ENCODE results near the gene PLAC1. TPM values are rescaled to one million over a fixed set of nuclear protein-coding genes. Genes with fewer than 3 reads are reported as not detected.

PLAC1 gene
- total RNA-seq: under 1 TPM in 1 of 8 experiments, not detected in 7; 0.71 TPM

- Histone ChIP-seq H3K4me1 (replicated peaks in 1 of 2) (peaks cover 4 to 11% of the 10 kb centered on the region in 2 donors), H3K27ac (peak within 1 kb of the TSS in 1 of 2 donors; percentile 28), H3K4me3 (no peak within 1 kb of the TSS)
- WGBS, 10 experiments: 20 to 100% (median 54%) methylated on average over 1 to 3 of the region's 5 CpGs; no CpG with 5 or more reads in 6 of the 10 experiments
- in situ Hi-C loops (cut with MboI; ENCODE audit: low pct_unique_long_range_greater_than_20kb in 2 of 9, low sequenced_read_pairs in 9 of 9, unreplicated experiment in 9 of 9): no loop called here
- ATAC-seq (replicated peaks in 6 of 8): peak in 4 of 8 experiments; percentile 46 to 80 (median 76)
These were observed at the start of gene PLAC1 for GRCh38 chrX:134658002-134658759. TSS of gene PLAC1 (minus strand) at chrX:134658471. CDS start at chrX:134566682, 91,789 bp downstream.

GRCh38 chrX:134706138-134706537 lies 47.9 kb upstream of the PLAC1 start:
- H3K27ac ChIP-seq: no peak overlapping the region
- ATAC-seq (replicated peaks in 6 of 8): peak in 4 of 8 experiments; percentile 26 to 53 (median 34)
- in situ Hi-C loops (cut with MboI; ENCODE audit: low pct_unique_long_range_greater_than_20kb in 2 of 9, low sequenced_read_pairs in 9 of 9, unreplicated experiment in 9 of 9): no loop called here
- H3K4me1 ChIP-seq (replicated peaks in 1 of 2): no peaks in the 10 kb centered on the region
- H3K4me3 ChIP-seq: no peak overlapping the region
- WGBS, 10 experiments: 34 to 86% (median 58%) methylated on average over 1 to 4 of the region's 5 CpGs; no CpG with 5 or more reads in 6 of the 10 experiments

- in situ Hi-C loops (cut with MboI; ENCODE audit: low pct_unique_long_range_greater_than_20kb in 2 of 9, low sequenced_read_pairs in 9 of 9, unreplicated experiment in 9 of 9): no loop called here
- no peak overlapping the region for H3K4me3 ChIP-seq
- WGBS, 10 experiments: 40 to 100% methylated on average over 1 of the region's 1 CpG; no CpG with 5 or more reads in 8 of the 10 experiments
- H3K4me1 ChIP-seq (replicated peaks in 1 of 2): no peaks in the 10 kb centered on the region
- H3K27ac ChIP-seq: no peak overlapping the region
- no peak for ATAC-seq (replicated peaks in 6 of 8)
These were observed 37.7 kb upstream of the PLAC1 start for GRCh38 chrX:134695999-134696398.

- no peak overlapping the region for H3K27ac ChIP-seq
- no peak overlapping the region for H3K4me3 ChIP-seq
- WGBS, 10 experiments: 60 to 100% (median 92%) methylated on average over 1 to 5 of the region's 5 CpGs; no CpG with 5 or more reads in 2 of the 10 experiments
- in situ Hi-C loops (cut with MboI; ENCODE audit: low pct_unique_long_range_greater_than_20kb in 2 of 9, low sequenced_read_pairs in 9 of 9, unreplicated experiment in 9 of 9): no loop called here
- ATAC-seq (replicated peaks in 6 of 8): no peak
- no peaks in the 10 kb centered on the region for H3K4me1 ChIP-seq (replicated peaks in 1 of 2)
These were observed 36.4 kb upstream of the PLAC1 start for GRCh38 chrX:134694333-134695322.

GRCh38 chrX:134693644-134694043 lies 35.4 kb upstream of the PLAC1 start:
- in situ Hi-C loops (cut with MboI; ENCODE audit: low pct_unique_long_range_greater_than_20kb in 2 of 9, low sequenced_read_pairs in 9 of 9, unreplicated experiment in 9 of 9): no loop called here
- ATAC-seq (replicated peaks in 6 of 8): no peak
- Histone ChIP-seq H3K27ac (no peak overlapping the region), H3K4me1 (replicated peaks in 1 of 2) (no peaks in the 10 kb centered on the region), H3K4me3 (no peak overlapping the region)
- 40 to 100% (median 50%) methylated on average over 2 of the region's 2 CpGs; no CpG with 5 or more reads in 7 of the 10 experiments for WGBS, 10 experiments

- H3K27ac ChIP-seq: no peak overlapping the region
- no peak overlapping the region for H3K4me3 ChIP-seq
- H3K4me1 ChIP-seq (replicated peaks in 1 of 2): no peaks in the 10 kb centered on the region
- ATAC-seq (replicated peaks in 6 of 8): peak in 2 of 8 experiments; percentile 24 to 49
- in situ Hi-C loops (cut with MboI; ENCODE audit: low pct_unique_long_range_greater_than_20kb in 2 of 9, low sequenced_read_pairs in 9 of 9, unreplicated experiment in 9 of 9): no loop called here
- 0 to 100% (median 60%) methylated on average over 1 of the region's 1 CpG; no CpG with 5 or more reads in 7 of the 10 experiments for WGBS, 10 experiments
These were observed 34.7 kb upstream of the PLAC1 start for GRCh38 chrX:134692990-134693389.

GRCh38 chrX:134692233-134692632 lies 34.0 kb upstream of the PLAC1 start:
- 40 to 50% methylated on average over 1 of the region's 1 CpG; no CpG with 5 or more reads in 8 of the 10 experiments for WGBS, 10 experiments

GRCh38 chrX:134691453-134691852 lies 33.2 kb upstream of the PLAC1 start:
- H3K4me3 ChIP-seq: no peak overlapping the region
- WGBS, 10 experiments: 73 to 93% methylated on average over 2 of the region's 7 CpGs; no CpG with 5 or more reads in 8 of the 10 experiments
- in situ Hi-C loops (cut with MboI; ENCODE audit: low pct_unique_long_range_greater_than_20kb in 2 of 9, low sequenced_read_pairs in 9 of 9, unreplicated experiment in 9 of 9): no loop called here
- ATAC-seq (replicated peaks in 6 of 8): no peak
- no peak overlapping the region for H3K27ac ChIP-seq
- no peaks in the 10 kb centered on the region for H3K4me1 ChIP-seq (replicated peaks in 1 of 2)

More at GRCh38 chrX:134692233-134692632, 34.0 kb upstream of the PLAC1 start:
- Histone ChIP-seq H3K4me1 (replicated peaks in 1 of 2) (no peaks in the 10 kb centered on the region), H3K4me3 (no peak overlapping the region), H3K27ac (no peak overlapping the region)
- no peak for ATAC-seq (replicated peaks in 6 of 8)
- in situ Hi-C loops (cut with MboI; ENCODE audit: low pct_unique_long_range_greater_than_20kb in 2 of 9, low sequenced_read_pairs in 9 of 9, unreplicated experiment in 9 of 9): no loop called here

- no peak overlapping the region for H3K27ac ChIP-seq
- in situ Hi-C loops (cut with MboI; ENCODE audit: low pct_unique_long_range_greater_than_20kb in 2 of 9, low sequenced_read_pairs in 9 of 9, unreplicated experiment in 9 of 9): no loop called here
- H3K4me3 ChIP-seq: no peak overlapping the region
- H3K4me1 ChIP-seq (replicated peaks in 1 of 2): no peaks in the 10 kb centered on the region
- ATAC-seq (replicated peaks in 6 of 8): peak in 1 of 8 experiments; percentile 53
- WGBS, 10 experiments: 0 to 63% (median 40%) methylated on average over 1 of the region's 1 CpG; no CpG with 5 or more reads in 5 of the 10 experiments
These were observed 30.6 kb upstream of the PLAC1 start for GRCh38 chrX:134688839-134689238.

GRCh38 chrX:134688031-134688823 lies 30.0 kb upstream of the PLAC1 start:
- no peak overlapping the region for H3K4me3 ChIP-seq
- 0 to 100% (median 35%) methylated on average over 1 to 4 of the region's 5 CpGs; no CpG with 5 or more reads in 2 of the 10 experiments for WGBS, 10 experiments
- peak in 1 of 8 experiments; percentile 28 for ATAC-seq (replicated peaks in 6 of 8)
- H3K27ac ChIP-seq: no peak overlapping the region
- no peaks in the 10 kb centered on the region for H3K4me1 ChIP-seq (replicated peaks in 1 of 2)
- in situ Hi-C loops (cut with MboI; ENCODE audit: low pct_unique_long_range_greater_than_20kb in 2 of 9, low sequenced_read_pairs in 9 of 9, unreplicated experiment in 9 of 9): no loop called here

- H3K4me1 ChIP-seq (replicated peaks in 1 of 2): no peaks in the 10 kb centered on the region
- WGBS, 10 experiments: 26 to 100% (median 100%) methylated on average over 1 to 3 of the region's 5 CpGs; no CpG with 5 or more reads in 6 of the 10 experiments
- in situ Hi-C loops (cut with MboI; ENCODE audit: low pct_unique_long_range_greater_than_20kb in 2 of 9, low sequenced_read_pairs in 9 of 9, unreplicated experiment in 9 of 9): no loop called here
- no peak overlapping the region for H3K27ac ChIP-seq
- ATAC-seq (replicated peaks in 6 of 8): no peak
- no peak overlapping the region for H3K4me3 ChIP-seq
These were observed 27.4 kb upstream of the PLAC1 start for GRCh38 chrX:134685668-134686067.

GRCh38 chrX:134684956-134685355 lies 26.7 kb upstream of the PLAC1 start:
- 14 to 67% methylated on average over 1 of the region's 1 CpG; no CpG with 5 or more reads in 8 of the 10 experiments for WGBS, 10 experiments
- H3K27ac ChIP-seq: no peak overlapping the region
- H3K4me3 ChIP-seq: no peak overlapping the region
- no peak for ATAC-seq (replicated peaks in 6 of 8)
- no peaks in the 10 kb centered on the region for H3K4me1 ChIP-seq (replicated peaks in 1 of 2)
- in situ Hi-C loops (cut with MboI; ENCODE audit: low pct_unique_long_range_greater_than_20kb in 2 of 9, low sequenced_read_pairs in 9 of 9, unreplicated experiment in 9 of 9): no loop called here
